Measurements from ENCODE around the gene ORM1.

DNA sequence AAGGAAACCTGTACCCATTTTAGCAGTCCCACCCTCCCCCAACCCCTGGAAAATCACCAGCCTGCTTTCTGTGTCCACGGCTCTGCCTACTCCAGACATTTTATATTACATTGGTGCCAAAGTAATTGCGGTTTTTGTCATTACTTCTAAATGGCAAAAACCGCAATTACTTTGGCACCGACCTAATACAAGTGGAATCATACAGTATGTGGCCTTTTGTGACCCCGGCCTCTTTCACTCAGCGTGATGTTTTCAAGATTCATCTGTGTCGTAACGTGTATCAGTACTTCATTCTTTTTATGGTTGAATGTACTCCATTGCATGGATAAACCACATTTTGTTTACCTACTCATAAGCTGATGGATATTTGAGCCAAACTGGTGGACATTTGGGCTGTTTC lies 9.7 kb upstream of the ORM1 start:
- TF ChIP-seq CTCF (conservative IDR thresholded peaks at IDR 0.05 in 1 of 2, IDR thresholded peaks at IDR 0.05 in 1 of 2; ENCODE audit: low read depth in 1 of 2, low read length in 2 of 2) (no peak), EZH2 (IDR thresholded peaks at IDR 0.05; ENCODE audit: low read length, missing control alignments) (no peak)
